Neural progenitor cell (in vitro differentiated cells): Measurements from ENCODE around the gene SPIRE2. TPM values are rescaled to one million over a fixed set of nuclear protein-coding genes. Genes with fewer than 3 reads are reported as not detected.

Experiments used
- DNase-seq: peaks from one replicate; pipeline ENCODE4 v3.0.0-alpha.2; 2016; ENCODE audit warnings: low spot score
- H2AFZ ChIP-seq: fragments of 200-600 bp; sonication (generic); replicated peaks from 2 replicates; pipeline ENCODE4 v1.6.1; 2016; ENCODE audit warnings: antibody characterized with exemption
- H3F3A ChIP-seq: fragments of 200-600 bp; sonication (generic); 2 replicates; pipeline ENCODE4 v1.6.1; 2016; ENCODE audit warnings: antibody characterized with exemption, low read depth
- H3K27ac ChIP-seq: fragments of 200-600 bp; sonication (generic); 2 replicates; pipeline ENCODE4 v1.5.1; 2016; ENCODE audit warnings: mild to moderate bottlenecking
- H3K27me3 ChIP-seq: fragments of 200-600 bp; sonication (generic); 2 replicates; pipeline ENCODE4 v1.6.1; 2016; ENCODE audit warnings: mild to moderate bottlenecking, moderate library complexity
- H3K36me3 ChIP-seq: fragments of 200-600 bp; sonication (generic); 2 replicates; pipeline ENCODE4 v1.5.1; 2016
- H3K4me1 ChIP-seq: fragments of 200-600 bp; sonication (generic); 2 replicates; pipeline ENCODE4 v1.6.1; 2016; ENCODE audit warnings: mixed run types
- H3K4me2 ChIP-seq: fragments of 200-600 bp; sonication (generic); 2 replicates; pipeline ENCODE4 v1.6.1; 2016
- H3K4me3 ChIP-seq: fragments of 200-600 bp; sonication (generic); 2 replicates; pipeline ENCODE4 v1.5.1; 2016
- H3K79me2 ChIP-seq: fragments of 200-600 bp; sonication (generic); 2 replicates; pipeline ENCODE4 v1.6.1; 2016; ENCODE audit warnings: low read depth
- H3K9ac ChIP-seq: fragments of 200-600 bp; sonication (generic); 2 replicates; pipeline ENCODE4 v1.6.1; 2016
- H3K9me3 ChIP-seq: fragments of 200-600 bp; sonication (generic); 2 replicates; pipeline ENCODE4 v1.5.1; 2016; ENCODE audit warnings: low read depth
- H4K20me1 ChIP-seq: fragments of 200-600 bp; sonication (generic); 2 replicates; pipeline ENCODE4 v1.6.1; 2016; ENCODE audit warnings: low read depth
- H3K27ac Mint-ChIP-seq: 3 replicates; pipeline ENCODE4 v1.8.0; 2021; ENCODE audit warnings: mixed read lengths
- H3K27me3 Mint-ChIP-seq: 2 replicates; pipeline ENCODE4 v1.8.0; 2022; ENCODE audit warnings: low read depth, mild to moderate bottlenecking, inconsistent platforms, moderate library complexity, mixed read lengths; ENCODE audit not compliant: insufficient read depth
- H3K36me3 Mint-ChIP-seq: 3 replicates; pipeline ENCODE4 v1.8.0; 2021; ENCODE audit warnings: mixed read lengths
- H3K4me1 Mint-ChIP-seq: 3 replicates; pipeline ENCODE4 v1.8.0; 2021; ENCODE audit warnings: mixed read lengths
- H3K4me3 Mint-ChIP-seq: 3 replicates; pipeline ENCODE4 v1.8.0; 2021; ENCODE audit warnings: mild to moderate bottlenecking, moderate library complexity, mixed read lengths
- H3K9me3 Mint-ChIP-seq: 3 replicates; pipeline ENCODE4 v1.8.0; 2020; ENCODE audit warnings: mixed read lengths
- CTCF ChIP-seq: fragments of 200-600 bp; sonication (generic); IDR thresholded peaks from 2 replicates; pipeline ENCODE4 v1.5.1; 2017; ENCODE audit warnings: antibody characterized with exemption, mild to moderate bottlenecking
- EZH2 ChIP-seq: fragments of 200-600 bp; sonication (generic); IDR thresholded peaks from 2 replicates; pipeline ENCODE4 v1.6.1; 2017; ENCODE audit warnings: antibody characterized with exemption, mild to moderate bottlenecking, moderate library complexity
- EZH2phosphoT487 ChIP-seq: fragments of 200-600 bp; sonication (generic); IDR thresholded peaks from 2 replicates; pipeline ENCODE4 v1.6.1; 2017; ENCODE audit warnings: antibody characterized with exemption
- total RNA-seq: library from RNA; depleted of rRNA; stranded (reverse); fragments of >200 nt; gene quantifications from 2 replicates; pipeline ENCODE4 v1.2.3, GENCODE V29; 2015; ENCODE audit warnings: low replicate concordance

Gene SPIRE2
- total RNA-seq, 1 donor from 2014 or later, result 6.5 TPM

GRCh38 chr16:89864527-89864820 is 36.2 kb downstream of the SPIRE2 start:
- Histone ChIP-seq H3K79me2 (no peaks in the 10 kb centered on the region), H2AFZ (no peak overlapping the region), H3K27ac (no peak overlapping the region), H4K20me1 (peaks cover 4% of the 10 kb centered on the region), H3K4me3 (no peak overlapping the region), H3K9ac (no peak overlapping the region), H3K4me2 (no peak overlapping the region), H3K9me3 (peaks cover 5% of the 10 kb centered on the region), H3K36me3 (peaks cover 4% of the 10 kb centered on the region), H3K27me3 (no peaks in the 10 kb centered on the region), H3F3A (no peaks in the 10 kb centered on the region), H3K4me1 (no peaks in the 10 kb centered on the region)
- Mint-ChIP-seq H3K9me3 (peaks cover 5% of the 10 kb centered on the region), H3K27ac (no peak overlapping the region), H3K36me3 (peaks cover 27% of the 10 kb centered on the region), H3K4me3 (no peak overlapping the region), H3K4me1 (peaks cover 6% of the 10 kb centered on the region), H3K27me3 (peaks cover 2% of the 10 kb centered on the region)
- TF ChIP-seq CTCF, result no peak
- no peak for TF ChIP-seq EZH2
- TF ChIP-seq EZH2phosphoT487, result no peak
- DNase-seq, result no peak

GRCh38 chr16:89867918-89868317 is 39.6 kb downstream of the SPIRE2 start:
- Histone ChIP-seq H3K4me2 (no peak overlapping the region), H3K4me3 (no peak overlapping the region), H3F3A (peaks cover 7% of the 10 kb centered on the region), H3K4me1 (no peaks in the 10 kb centered on the region), H3K27ac (no peak overlapping the region), H4K20me1 (no peaks in the 10 kb centered on the region), H2AFZ (no peak overlapping the region), H3K9me3 (peaks cover 5% of the 10 kb centered on the region), H3K27me3 (no peaks in the 10 kb centered on the region), H3K9ac (no peak overlapping the region), H3K79me2 (no peaks in the 10 kb centered on the region), H3K36me3 (peaks cover 4% of the 10 kb centered on the region)
- H3K27ac Mint-ChIP-seq, result no peak overlapping the region
- H3K4me1 Mint-ChIP-seq, result peaks cover 3% of the 10 kb centered on the region
- no peak for DNase-seq
- peaks cover 2% of the 10 kb centered on the region for H3K27me3 Mint-ChIP-seq
- peaks cover 22% of the 10 kb centered on the region for H3K36me3 Mint-ChIP-seq
- peaks cover 5% of the 10 kb centered on the region for H3K9me3 Mint-ChIP-seq
- TF ChIP-seq EZH2, result no peak
- TF ChIP-seq EZH2phosphoT487, result no peak
- no peak for TF ChIP-seq CTCF
- no peak overlapping the region for H3K4me3 Mint-ChIP-seq

- no peak overlapping the region for H3K9ac ChIP-seq
- peaks cover 5% of the 10 kb centered on the region for H3K79me2 ChIP-seq
- H3K36me3 Mint-ChIP-seq, result peaks cover 16% of the 10 kb centered on the region
- no peaks in the 10 kb centered on the region for H3K4me1 ChIP-seq
- no peak overlapping the region for H3K27ac ChIP-seq
- peaks cover 4% of the 10 kb centered on the region for H3K27me3 Mint-ChIP-seq
- H3K27ac Mint-ChIP-seq, result no peak overlapping the region
- peaks cover 5% of the 10 kb centered on the region for H3K9me3 ChIP-seq
- H3K4me3 ChIP-seq, result no peak overlapping the region
- TF ChIP-seq CTCF (no peak), EZH2 (no peak), EZH2phosphoT487 (no peak)
- H3F3A ChIP-seq, result peaks cover 25% of the 10 kb centered on the region
- no peak overlapping the region for H2AFZ ChIP-seq
- no peak overlapping the region for H3K4me3 Mint-ChIP-seq
- peaks cover 6% of the 10 kb centered on the region for H3K36me3 ChIP-seq
- H3K9me3 Mint-ChIP-seq, result peaks cover 5% of the 10 kb centered on the region
- no peaks in the 10 kb centered on the region for H4K20me1 ChIP-seq
- no peaks in the 10 kb centered on the region for H3K27me3 ChIP-seq
- H3K4me2 ChIP-seq, result no peak overlapping the region
- no peak for DNase-seq
- peaks cover 10% of the 10 kb centered on the region for H3K4me1 Mint-ChIP-seq
These were observed 41.6 kb downstream of the SPIRE2 start for GRCh38 chr16:89869911-89870310.
